ENCODE measurements around the gene IMMP1L.

The IMMP1L gene

GRCh38 chr11:31529701-31530100 is 20.3 kb upstream of the IMMP1L start:
- no peak overlapping the region for H3K4me3 ChIP-seq (ENCODE audit: low read depth, low read length)
- ChIA-PET POLR2A (no interaction called here), CTCF (interaction anchor here (1.7 kb wide), 1 partner anchor 429 kb away, joined by 5 read pairs; no protein-coding TSS in a partner anchor)
- no peak for TF ChIP-seq CTCF (IDR thresholded peaks at IDR 0.05; ENCODE audit: insufficient read depth, low read length, missing control alignments)
- DNase-seq (ENCODE audit: low read depth, low spot score) = no peak

GRCh38 chr11:31529189-31529588 is 19.8 kb upstream of the IMMP1L start:
- CTCF ChIA-PET = no interaction called here
- POLR2A ChIA-PET = no interaction called here

GRCh38 chr11:31521497-31522150 is 12.2 kb upstream of the IMMP1L start:
- TF ChIP-seq CTCF (IDR thresholded peaks at IDR 0.05; ENCODE audit: insufficient read depth, low read length, missing control alignments) = no peak
- no peak for DNase-seq (ENCODE audit: low read depth, low spot score)
- ChIA-PET CTCF (no interaction called here), POLR2A (no interaction called here)
- no peak overlapping the region for H3K4me3 ChIP-seq (ENCODE audit: low read depth, low read length)

More at GRCh38 chr11:31529189-31529588, 19.8 kb upstream of the IMMP1L start:
- DNase-seq (ENCODE audit: low read depth, low spot score) = no peak
- no peak overlapping the region for H3K4me3 ChIP-seq (ENCODE audit: low read depth, low read length)
- TF ChIP-seq CTCF (IDR thresholded peaks at IDR 0.05; ENCODE audit: insufficient read depth, low read length, missing control alignments) = no peak

DNA sequence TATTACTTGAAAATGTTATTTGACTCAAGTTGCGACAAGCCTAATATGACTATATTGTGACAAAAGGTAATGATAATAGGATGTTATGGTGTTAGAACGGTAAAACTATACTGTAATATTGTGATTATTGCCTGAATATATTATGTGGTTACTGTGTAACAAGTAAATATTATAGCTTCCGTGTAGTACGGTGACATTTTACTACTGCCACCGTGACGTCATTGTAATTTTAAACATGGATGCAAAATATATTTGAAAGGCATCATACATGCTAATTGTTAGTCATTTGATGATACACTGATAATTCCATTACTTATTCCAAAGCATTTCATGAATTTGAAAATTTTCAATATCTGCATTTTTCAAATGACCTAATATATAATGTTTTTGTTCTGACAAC is 2.7 kb upstream of the IMMP1L start:
- POLR2A ChIA-PET = no interaction called here
- CTCF ChIA-PET = no interaction called here

GRCh38 chr11:31509051-31509428 is 382 bp downstream of the IMMP1L start:
- TF ChIP-seq CTCF (IDR thresholded peaks at IDR 0.05; ENCODE audit: insufficient read depth, low read length, missing control alignments) = no peak
- ChIA-PET POLR2A (no interaction called here), CTCF (no interaction called here)
- H3K4me3 ChIP-seq (ENCODE audit: low read depth, low read length) = peak overlapping the region; percentile 99
- DNase-seq (ENCODE audit: low read depth, low spot score) = no peak

More for the DNA sequence above, 2.7 kb upstream of the IMMP1L start:
- no peak overlapping the region for H3K4me3 ChIP-seq (ENCODE audit: low read depth, low read length)
- TF ChIP-seq CTCF (IDR thresholded peaks at IDR 0.05; ENCODE audit: insufficient read depth, low read length, missing control alignments) = no peak
- no peak for DNase-seq (ENCODE audit: low read depth, low spot score)

GRCh38 chr11:31500560-31500959 is 8.9 kb downstream of the IMMP1L start:
- POLR2A ChIA-PET = no interaction called here
- no peak overlapping the region for H3K4me3 ChIP-seq (ENCODE audit: low read depth, low read length)
- no peak for TF ChIP-seq CTCF (IDR thresholded peaks at IDR 0.05; ENCODE audit: insufficient read depth, low read length, missing control alignments)
- DNase-seq (ENCODE audit: low read depth, low spot score) = no peak
- CTCF ChIA-PET = no interaction called here

Measured in AG04449 (cell line).